Cardiac muscle cell (in vitro differentiated cells and primary cell): ENCODE data around the gene STX4. TPM values are rescaled to one million over a fixed set of nuclear protein-coding genes. Genes with fewer than 3 reads are reported as not detected.

Experiments used
- DNase-seq, 2 donors: peaks; one replicate each; pipeline versions ENCODE4 v3.0.0 to v3.0.0-alpha.2; 2010 to 2017; ENCODE audit warnings: low read depth in 1 of 2, low spot score in 1 of 2
- H3K27ac ChIP-seq: fragments of 200-600 bp; sonication (generic); 2 replicates; pipeline ENCODE4 v1.5.1; 2016
- H3K27me3 ChIP-seq: fragments of 200-600 bp; sonication (generic); 2 replicates; pipeline ENCODE4 v1.6.0; 2016; ENCODE audit warnings: control low read depth
- H3K36me3 ChIP-seq: fragments of 200-600 bp; sonication (generic); 2 replicates; pipeline ENCODE4 v1.5.1; 2016; ENCODE audit warnings: control low read depth
- H3K4me1 ChIP-seq: fragments of 200-600 bp; sonication (generic); 2 replicates; pipeline ENCODE4 v1.8.1; 2017; ENCODE audit warnings: low read depth, mild to moderate bottlenecking, mixed run types
- H3K4me3 ChIP-seq: fragments of 200-600 bp; sonication (generic); 2 replicates; pipeline ENCODE4 v1.5.1; 2016; ENCODE audit warnings: mild to moderate bottlenecking
- H3K9me3 ChIP-seq: fragments of 200-600 bp; sonication (generic); 2 replicates; pipeline ENCODE4 v1.5.1; 2017; ENCODE audit warnings: low read depth, mild to moderate bottlenecking, control low read depth
- polyA plus RNA-seq: library from polyadenylated mRNA; unstranded; fragments of >200 nt; fragmentation: Nextera tagmentation; extraction: Ambion mirVana; gene quantifications from 2 replicates; pipeline ENCODE4 v1.2.1, GENCODE V29; 2016
- total RNA-seq: library from RNA; depleted of rRNA; stranded (reverse); fragments of >200 nt; gene quantifications from 2 replicates; pipeline ENCODE4 v1.2.3, GENCODE V29; 2016
- TF ChIP-seq, protein P1 (sequence below): IDR thresholded peaks from 2 replicates; pipeline ENCODE4 v1.5.1; 2012; ENCODE audit warnings: low read depth, mild to moderate bottlenecking, low read length

Gene STX4
- total and polyA plus RNA-seq, 2 experiments from 2014 or later: 25.3 to 53.2 TPM

DNA sequence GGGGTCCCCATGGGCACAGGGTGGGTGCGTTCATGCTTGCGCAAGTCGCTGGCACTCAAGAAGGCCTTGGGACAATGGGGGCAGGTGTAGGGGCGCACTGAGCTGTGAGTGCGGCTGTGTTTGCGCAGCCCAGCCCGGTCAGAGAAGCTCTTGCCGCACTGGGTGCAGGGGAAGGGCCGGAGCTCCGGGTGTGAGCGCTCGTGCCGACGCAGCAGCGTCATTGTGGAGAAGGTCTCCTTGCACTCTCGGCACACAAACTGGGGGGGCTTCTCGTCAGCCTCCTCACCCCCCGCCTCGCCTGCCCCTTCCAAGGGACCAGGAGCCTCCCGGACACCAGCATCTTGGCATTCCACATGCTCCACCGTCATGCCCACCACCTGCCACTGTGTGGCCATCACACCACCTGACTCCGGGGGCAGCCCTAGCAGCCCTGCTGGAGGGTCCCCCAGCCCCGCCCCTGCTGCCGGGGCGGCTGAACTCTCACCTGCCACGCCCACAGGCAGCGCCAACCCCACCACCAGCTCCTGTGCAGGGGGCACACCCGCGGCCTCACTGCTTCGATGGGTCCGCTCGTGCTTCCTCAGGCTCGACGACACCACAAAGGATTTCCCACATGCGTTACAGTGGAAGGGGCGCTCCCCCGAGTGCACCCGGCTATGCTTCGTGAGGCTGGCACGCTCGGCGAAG is 27.9 kb downstream of the STX4 start:
- Histone ChIP-seq H3K36me3 (no peaks in the 10 kb centered on the region), H3K9me3 (no peaks in the 10 kb centered on the region), H3K27me3 (no peaks in the 10 kb centered on the region), H3K4me3 (no peak overlapping the region), H3K27ac (no peak overlapping the region), H3K4me1 (no peaks in the 10 kb centered on the region)
- TF ChIP-seq, protein P1, sequence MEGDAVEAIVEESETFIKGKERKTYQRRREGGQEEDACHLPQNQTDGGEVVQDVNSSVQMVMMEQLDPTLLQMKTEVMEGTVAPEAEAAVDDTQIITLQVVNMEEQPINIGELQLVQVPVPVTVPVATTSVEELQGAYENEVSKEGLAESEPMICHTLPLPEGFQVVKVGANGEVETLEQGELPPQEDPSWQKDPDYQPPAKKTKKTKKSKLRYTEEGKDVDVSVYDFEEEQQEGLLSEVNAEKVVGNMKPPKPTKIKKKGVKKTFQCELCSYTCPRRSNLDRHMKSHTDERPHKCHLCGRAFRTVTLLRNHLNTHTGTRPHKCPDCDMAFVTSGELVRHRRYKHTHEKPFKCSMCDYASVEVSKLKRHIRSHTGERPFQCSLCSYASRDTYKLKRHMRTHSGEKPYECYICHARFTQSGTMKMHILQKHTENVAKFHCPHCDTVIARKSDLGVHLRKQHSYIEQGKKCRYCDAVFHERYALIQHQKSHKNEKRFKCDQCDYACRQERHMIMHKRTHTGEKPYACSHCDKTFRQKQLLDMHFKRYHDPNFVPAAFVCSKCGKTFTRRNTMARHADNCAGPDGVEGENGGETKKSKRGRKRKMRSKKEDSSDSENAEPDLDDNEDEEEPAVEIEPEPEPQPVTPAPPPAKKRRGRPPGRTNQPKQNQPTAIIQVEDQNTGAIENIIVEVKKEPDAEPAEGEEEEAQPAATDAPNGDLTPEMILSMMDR: no peak
- no peak for DNase-seq

DNA sequence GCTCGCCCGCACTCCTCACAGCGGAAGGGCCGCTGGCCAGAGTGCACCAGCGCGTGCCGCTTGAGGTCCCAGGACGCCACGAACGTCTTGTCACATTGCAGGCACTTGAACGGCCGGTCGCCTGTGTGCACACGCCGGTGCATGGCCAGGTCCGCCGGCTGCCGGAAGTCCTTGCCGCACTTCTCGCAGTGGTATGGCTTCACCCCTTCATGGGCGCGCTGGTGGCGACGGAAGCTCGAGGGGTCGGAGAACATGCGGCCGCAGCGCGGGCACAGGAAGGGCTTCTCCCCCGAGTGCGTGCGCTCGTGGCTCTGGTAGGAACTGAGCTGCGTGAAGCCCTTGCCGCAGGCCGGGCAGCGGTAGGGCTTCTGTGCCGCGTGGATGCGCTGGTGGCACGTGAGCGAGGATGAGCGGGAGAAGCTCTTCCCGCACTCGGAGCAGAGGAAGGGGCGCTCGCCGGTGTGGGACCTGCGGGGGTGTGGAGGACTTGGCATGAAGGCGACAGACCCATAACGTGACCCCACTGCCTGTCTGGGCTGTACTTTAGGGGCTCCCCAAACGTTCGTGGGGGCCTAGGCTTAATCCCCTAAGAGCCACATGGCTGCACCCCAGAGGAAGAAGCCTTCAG is 28.6 kb downstream of the STX4 start:
- TF ChIP-seq, protein P1: no peak
- Histone ChIP-seq H3K4me1 (no peaks in the 10 kb centered on the region), H3K4me3 (no peak overlapping the region), H3K36me3 (no peaks in the 10 kb centered on the region), H3K9me3 (no peaks in the 10 kb centered on the region), H3K27me3 (no peaks in the 10 kb centered on the region), H3K27ac (no peak overlapping the region)
- no peak for DNase-seq

DNA sequence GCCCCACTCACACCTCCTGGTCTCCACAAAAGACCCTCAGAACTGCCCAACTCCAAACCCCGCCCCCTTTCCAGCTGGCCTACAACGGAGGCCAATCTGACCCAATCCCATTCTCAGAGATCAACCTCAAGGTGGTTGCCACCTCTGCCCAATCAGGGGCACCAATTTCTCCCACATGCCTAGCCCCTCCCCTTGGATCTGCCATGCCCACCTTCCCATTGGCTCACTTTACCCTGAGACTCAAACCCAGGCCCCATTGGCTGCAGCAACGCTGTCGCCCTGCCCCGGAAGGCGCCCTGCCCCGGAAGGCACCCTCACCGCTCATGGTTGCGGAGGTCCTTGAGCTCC is 30.1 kb downstream of the STX4 start:
- TF ChIP-seq, protein P1: no peak
- H3K4me3 ChIP-seq: no peak overlapping the region
- no peaks in the 10 kb centered on the region for H3K4me1 ChIP-seq
- no peaks in the 10 kb centered on the region for H3K9me3 ChIP-seq
- H3K27me3 ChIP-seq: no peaks in the 10 kb centered on the region
- H3K27ac ChIP-seq: no peak overlapping the region
- no peak for DNase-seq
- no peaks in the 10 kb centered on the region for H3K36me3 ChIP-seq

DNA sequence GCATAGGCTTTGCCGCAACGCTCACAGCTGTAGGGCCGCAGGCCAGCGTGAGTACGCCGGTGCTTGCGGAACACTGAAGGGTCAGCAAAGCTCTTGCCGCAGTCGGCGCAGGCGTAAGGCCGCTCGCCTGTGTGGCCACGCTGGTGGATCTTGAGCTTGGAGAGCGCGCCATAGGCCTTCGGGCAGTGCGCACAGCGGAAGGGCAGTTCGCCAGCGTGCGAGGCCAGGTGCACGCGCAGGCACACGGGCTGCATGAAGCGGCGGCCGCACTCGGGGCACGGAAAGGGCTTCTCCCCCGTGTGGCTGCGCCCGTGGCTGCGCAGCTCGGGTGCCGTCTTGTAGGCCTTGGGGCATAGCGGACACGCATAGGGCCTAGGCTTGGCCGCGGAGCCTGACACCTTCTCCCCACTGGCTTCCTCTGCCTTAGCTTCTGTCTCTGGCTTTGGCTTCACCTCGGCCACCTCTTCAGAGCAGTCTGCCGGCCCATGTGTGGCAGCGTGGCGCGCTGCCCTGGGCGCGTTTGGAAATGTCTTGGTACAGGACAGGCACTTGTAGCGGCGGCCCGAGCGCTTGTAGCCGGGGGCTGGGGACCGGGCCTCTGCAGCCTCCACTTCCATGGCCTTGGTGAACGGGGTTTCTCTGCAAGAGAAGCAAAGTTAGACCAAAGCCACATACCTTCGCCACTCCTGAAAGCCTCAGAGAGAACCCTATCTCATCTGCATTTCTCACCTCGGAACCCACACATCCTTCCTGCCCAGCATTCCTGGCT is 30.7 kb downstream of the STX4 start:
- no peak for DNase-seq
- Histone ChIP-seq H3K27me3 (no peaks in the 10 kb centered on the region), H3K36me3 (no peaks in the 10 kb centered on the region), H3K4me1 (no peaks in the 10 kb centered on the region), H3K27ac (no peak overlapping the region), H3K9me3 (no peaks in the 10 kb centered on the region), H3K4me3 (no peak overlapping the region)
- TF ChIP-seq, protein P1: no peak

DNA sequence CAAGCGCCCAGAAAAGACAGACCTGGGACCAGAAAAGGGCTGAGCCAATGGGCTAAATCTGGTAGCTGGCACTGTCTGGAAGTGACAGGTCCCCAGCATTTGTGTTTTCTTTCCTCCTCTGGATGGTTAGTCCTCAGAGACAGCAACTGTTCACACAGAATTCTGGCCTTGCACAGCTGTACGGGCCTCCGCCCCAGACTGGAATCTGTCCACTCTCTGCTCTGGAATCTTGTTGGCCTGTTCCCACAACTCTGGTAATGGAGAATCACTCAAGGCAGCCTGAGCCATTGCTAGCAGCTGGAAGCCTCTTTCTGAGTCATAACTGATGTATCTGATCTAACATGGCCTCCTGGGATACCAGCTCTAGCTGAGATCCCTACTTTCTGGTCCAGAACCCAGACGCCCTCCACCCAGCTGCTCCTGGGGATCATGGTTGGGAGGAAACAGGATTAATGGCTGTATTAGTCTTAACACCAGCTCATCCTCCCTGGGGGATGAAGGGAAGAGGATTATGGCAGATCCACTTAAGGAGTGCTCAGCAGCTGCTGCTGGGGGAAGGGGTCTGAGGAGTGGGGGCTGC is 31.6 kb downstream of the STX4 start:
- DNase-seq: peak in 1 of 2 donors; percentile 92
- TF ChIP-seq, protein P1: no peak
- no peaks in the 10 kb centered on the region for H3K27me3 ChIP-seq
- H3K27ac ChIP-seq: no peak overlapping the region
- no peaks in the 10 kb centered on the region for H3K36me3 ChIP-seq
- H3K4me1 ChIP-seq: no peaks in the 10 kb centered on the region
- H3K4me3 ChIP-seq: no peak overlapping the region
- no peaks in the 10 kb centered on the region for H3K9me3 ChIP-seq
